ENCODE data around the gene NOX4. TPM values are rescaled to one million over a fixed set of nuclear protein-coding genes. Genes with fewer than 3 reads are reported as not detected.

NOX4 gene
- total and polyA plus RNA-seq, 9 of the 15 experiments (the other 6 are each of a cell fraction or from before 2014, with no cell fraction given), result not detected

GRCh38 chr11:89490602-89490980 lies 584 bp downstream of the NOX4 start:
- H3K79me2 ChIP-seq (ENCODE audit: control insufficient read depth, insufficient read depth, low read length), result no peaks in the 10 kb centered on the region
- no peaks in the 10 kb centered on the region for H3K4me1 ChIP-seq (replicated peaks in 1 of 2; ENCODE audit: control insufficient read depth in 2 of 2, insufficient read depth in 2 of 2, low read length in 2 of 2)
- DNase-seq (ENCODE audit: extremely low read depth in 1 of 4, low spot score in 3 of 4), result no peak
- H3K4me2 ChIP-seq (ENCODE audit: insufficient read depth, low read length), result no peak overlapping the region
- H3K9me3 ChIP-seq (replicated peaks; ENCODE audit: control insufficient read depth, insufficient read depth, low read depth, low read length), result no peaks in the 10 kb centered on the region
- no peaks in the 10 kb centered on the region for H4K20me1 ChIP-seq (replicated peaks; ENCODE audit: control insufficient read depth, insufficient read depth, low read length)
- H3K4me3 ChIP-seq, result no peak overlapping the region
- no peak for FAIRE-seq
- in situ Hi-C loops (cut with MboI) (no loop called here), intact Hi-C loops (cut with micrococcal nuclease) (no loop called here)
- no peak overlapping the region for H2AFZ ChIP-seq (ENCODE audit: low read depth, low read length)
- ChIA-PET CTCF (ENCODE audit: low intra/inter-chr PET ratio) (no interaction called here), POLR2A (no interaction called here)
- TF ChIP-seq SNRNP70 (optimal IDR thresholded peaks at IDR 0.05; ENCODE audit: low read depth, low read length) (no peak), DIDO1 (tag; IDR thresholded peaks at IDR 0.05; ENCODE audit: low read depth) (no peak)
- no peaks in the 10 kb centered on the region for H3K9me1 ChIP-seq (ENCODE audit: control insufficient read depth, insufficient read depth, low read length)
- H3K36me3 ChIP-seq (ENCODE audit: control insufficient read depth, insufficient read depth, low read length), result no peaks in the 10 kb centered on the region
- no peak for ATAC-seq
- BruUV-seq (replicated peaks), result no TSS peak
- H3K27me3 ChIP-seq (ENCODE audit: control insufficient read depth in 2 of 2, insufficient read depth in 2 of 2, low read length in 2 of 2), result no peaks in the 10 kb centered on the region
- 0% methylated on average over 2 of the region's 3 CpGs for WGBS (ENCODE audit: insufficient coverage, low coverage, missing lambda C conversion rate)
- no peak overlapping the region for H3K27ac ChIP-seq (ENCODE audit: extremely low read depth, low read depth, low read length)
- H3K9ac ChIP-seq (ENCODE audit: insufficient read depth in 1 of 2, low read depth in 2 of 2, low read length in 2 of 2), result no peak overlapping the region

GRCh38 chr11:89489930-89490329 lies 1.2 kb downstream of the NOX4 start:
- Histone ChIP-seq H3K79me2 (ENCODE audit: control insufficient read depth, insufficient read depth, low read length) (no peaks in the 10 kb centered on the region), H3K4me1 (replicated peaks in 1 of 2; ENCODE audit: control insufficient read depth in 2 of 2, insufficient read depth in 2 of 2, low read length in 2 of 2) (no peaks in the 10 kb centered on the region), H3K4me3 (no peak overlapping the region), H3K4me2 (ENCODE audit: insufficient read depth, low read length) (no peak overlapping the region), H3K9me3 (replicated peaks; ENCODE audit: control insufficient read depth, insufficient read depth, low read depth, low read length) (no peaks in the 10 kb centered on the region), H4K20me1 (replicated peaks; ENCODE audit: control insufficient read depth, insufficient read depth, low read length) (no peaks in the 10 kb centered on the region), H2AFZ (ENCODE audit: low read depth, low read length) (no peak overlapping the region), H3K27me3 (ENCODE audit: control insufficient read depth in 2 of 2, insufficient read depth in 2 of 2, low read length in 2 of 2) (no peaks in the 10 kb centered on the region), H3K36me3 (ENCODE audit: control insufficient read depth, insufficient read depth, low read length) (no peaks in the 10 kb centered on the region), H3K27ac (ENCODE audit: extremely low read depth, low read depth, low read length) (no peak overlapping the region), H3K9me1 (ENCODE audit: control insufficient read depth, insufficient read depth, low read length) (no peaks in the 10 kb centered on the region), H3K9ac (ENCODE audit: insufficient read depth in 1 of 2, low read depth in 2 of 2, low read length in 2 of 2) (no peak overlapping the region)
- no peak for FAIRE-seq
- in situ Hi-C loops (cut with MboI) (no loop called here), intact Hi-C loops (cut with micrococcal nuclease) (no loop called here)
- DNase-seq (ENCODE audit: extremely low read depth in 1 of 4, low spot score in 3 of 4), result no peak
- ChIA-PET POLR2A (no interaction called here), CTCF (ENCODE audit: low intra/inter-chr PET ratio) (no interaction called here)
- no TSS peak for BruUV-seq (replicated peaks)
- WGBS (ENCODE audit: insufficient coverage, low coverage, missing lambda C conversion rate), result 10% methylated on average over 1 of the region's 1 CpG
- no peak for ATAC-seq
- no peak for TF ChIP-seq CHD4 (IDR thresholded peaks at IDR 0.05; ENCODE audit: insufficient read depth, insufficient replicate concordance, low read depth, low read length, poor library complexity, severe bottlenecking)
- TF ChIP-seq SAFB2 (IDR thresholded peaks at IDR 0.05; ENCODE audit: borderline replicate concordance, low read depth, low read length, severe bottlenecking), result no peak
- no peak for TF ChIP-seq MECOM (CRISPR knock-in tag; IDR thresholded peaks at IDR 0.05)
- TF ChIP-seq ZSCAN32 (CRISPR knock-in tag; IDR thresholded peaks at IDR 0.05), result no peak
- no peak for TF ChIP-seq POLR3G (IDR thresholded peaks at IDR 0.05; ENCODE audit: extremely low read depth, insufficient read length, insufficient replicate concordance)
- TF ChIP-seq REST (IDR thresholded peaks at IDR 0.05; ENCODE audit: borderline replicate concordance), result no peak
- no peak for TF ChIP-seq REST (CRISPR knock-in tag; IDR thresholded peaks at IDR 0.05; ENCODE audit: low read depth)

All from K562 (cell line).